K562 (cell line): ENCODE results near the gene ITPR3. TPM values are rescaled to one million over a fixed set of nuclear protein-coding genes. Genes with fewer than 3 reads are reported as not detected.

Experiments used
- BCOR ChIP-seq: fragments of 450-650 bp; IDR thresholded peaks from 2 replicates; pipeline ENCODE4 v1.6.1; 2016
- BRCA1 ChIP-seq, 2 experiments: fragments of 450-650 bp in 1 of 2; sonication (generic) in 1 of 2; formaldehyde crosslinking in 1 of 2; IDR thresholded peaks; 2 replicates each; pipeline versions ENCODE4 v1.5.0 to v1.6.1; 2017 to 2020; ENCODE audit warnings: mild to moderate bottlenecking in 1 of 2, missing genetic modification reagents in 1 of 2
- CC2D1A ChIP-seq: fragments of 450-650 bp; IDR thresholded peaks from 2 replicates; pipeline ENCODE4 v1.6.1; 2017; ENCODE audit warnings: mild to moderate bottlenecking
- ESRRB ChIP-seq: fragments of 250-450 bp; sonication (Bioruptor Pico); IDR thresholded peaks from 2 replicates; pipeline ENCODE4 v1.5.0; 2020; ENCODE audit warnings: mild to moderate bottlenecking, moderate library complexity, borderline replicate concordance
- FOSL1 ChIP-seq: fragments of 200-800 bp; sonication (Bioruptor generic); conservative IDR thresholded peaks from 2 replicates; pipeline ENCODE4 v1.6.1; 2016; ENCODE audit warnings: missing genetic modification characterization, missing compliant biosample characterization
- HDGF ChIP-seq: fragments of 450-650 bp; IDR thresholded peaks from 2 replicates; pipeline ENCODE4 v1.6.1; 2016
- LCOR ChIP-seq: sonication (generic); formaldehyde crosslinking; IDR thresholded peaks from 2 replicates; pipeline ENCODE4 v1.8.0; 2022; ENCODE audit warnings: mild to moderate bottlenecking, missing genetic modification reagents
- POLR2G ChIP-seq: fragments of 200-400 bp; formaldehyde crosslinking; IDR thresholded peaks from 2 replicates; pipeline ENCODE4 v1.6.1; 2017; ENCODE audit warnings: low read depth, mild to moderate bottlenecking, antibody characterized with exemption, low read length, moderate library complexity
- SMARCA4 ChIP-seq: fragments of 450-650 bp; IDR thresholded peaks from 2 replicates; pipeline ENCODE4 v1.6.1; 2016
- SMC3 ChIP-seq: conservative IDR thresholded peaks from 2 replicates; pipeline ENCODE4 v1.6.1; 2011; ENCODE audit warnings: low read depth, low read length, improper control_type of control experiment; ENCODE audit not compliant: insufficient read depth
- TEAD4 ChIP-seq, 2 experiments: sonication (generic) in 1 of 2; formaldehyde crosslinking in 1 of 2; IDR thresholded peaks; 2 replicates each; pipeline versions ENCODE4 v1.6.1 to v1.8.0; 2012 to 2022; ENCODE audit warnings: borderline replicate concordance in 1 of 2, inconsistent platforms in 1 of 2, low read length in 1 of 2, mild to moderate bottlenecking in 1 of 2, missing genetic modification reagents in 1 of 2
- ZNF175 ChIP-seq: fragments of 200-800 bp; sonication (Bioruptor generic); IDR thresholded peaks from 2 replicates; pipeline ENCODE4 v1.6.1; 2016; ENCODE audit warnings: low read depth, mild to moderate bottlenecking, missing genetic modification characterization, missing compliant biosample characterization
- ZNF395 ChIP-seq: fragments of 200-800 bp; sonication (Bioruptor generic); IDR thresholded peaks from 2 replicates; pipeline ENCODE4 v1.6.1; 2017; ENCODE audit warnings: missing genetic modification characterization, missing compliant biosample characterization
- ZNF592 ChIP-seq: fragments of 450-650 bp; IDR thresholded peaks from 2 replicates; pipeline ENCODE4 v1.6.1; 2017; ENCODE audit warnings: antibody characterized with exemption, mild to moderate bottlenecking
- polyA plus RNA-seq, 8 experiments: library from polyadenylated mRNA; depleted of rRNA in 4 of 8; stranded (reverse) in 5 of 8; unstranded in 3 of 8; fragments of >200 nt; fragmentation: Nextera tagmentation in 2 of 8; fragmentation: Illumina TruSeq in 1 of 8; extraction: Ambion mirVana in 2 of 8; extraction: Trizol in 1 of 8; gene quantifications; 2 replicates each; pipeline versions ENCODE4 v1.2.1 to v1.2.3, GENCODE V29; 2011 to 2014; ENCODE audit warnings: inconsistent platforms in 1 of 8, missing spikeins in 1 of 8
- total RNA-seq, 7 experiments: library from RNA; depleted of rRNA in 6 of 7; stranded (reverse); fragments of >200 nt in 6 of 7; fragmentation: Illumina TruSeq in 2 of 7; extraction: Trizol in 2 of 7; gene quantifications; 2 replicates each; pipeline versions ENCODE4 v1.2.1 to v1.2.3, GENCODE V29; 2011 to 2021; ENCODE audit warnings: low replicate concordance in 1 of 7
- TF ChIP-seq, protein P1 (sequence below): fragments of 250-450 bp; sonication (Bioruptor Pico); IDR thresholded peaks from 2 replicates; pipeline ENCODE4 v1.8.0; 2022; ENCODE audit warnings: moderate library complexity, mild to moderate bottlenecking, inconsistent platforms
- TF ChIP-seq, protein P2 (sequence below): fragments of 450-650 bp; formaldehyde crosslinking; IDR thresholded peaks from 2 replicates; pipeline ENCODE4 v1.4.0; 2020; ENCODE audit warnings: mild to moderate bottlenecking, moderate library complexity
- TF ChIP-seq, protein P3 (sequence below), 2 experiments: fragments of 450-650 bp in 1 of 2; sonication (generic) in 1 of 2; formaldehyde crosslinking in 1 of 2; IDR thresholded peaks in 1 of 2; conservative IDR thresholded peaks in 1 of 2; 2 replicates each; pipeline versions ENCODE4 v1.6.1 to v1.8.1; 2016 to 2023; ENCODE audit warnings: mild to moderate bottlenecking in 2 of 2, moderate library complexity in 2 of 2, inconsistent platforms in 1 of 2, missing genetic modification reagents in 1 of 2

ITPR3 gene
- total and polyA plus RNA-seq, 9 of the 15 experiments (the other 6 are each of a cell fraction or from before 2014, with no cell fraction given): 0.39 to 35.7 (median 13.2) TPM

DNA sequence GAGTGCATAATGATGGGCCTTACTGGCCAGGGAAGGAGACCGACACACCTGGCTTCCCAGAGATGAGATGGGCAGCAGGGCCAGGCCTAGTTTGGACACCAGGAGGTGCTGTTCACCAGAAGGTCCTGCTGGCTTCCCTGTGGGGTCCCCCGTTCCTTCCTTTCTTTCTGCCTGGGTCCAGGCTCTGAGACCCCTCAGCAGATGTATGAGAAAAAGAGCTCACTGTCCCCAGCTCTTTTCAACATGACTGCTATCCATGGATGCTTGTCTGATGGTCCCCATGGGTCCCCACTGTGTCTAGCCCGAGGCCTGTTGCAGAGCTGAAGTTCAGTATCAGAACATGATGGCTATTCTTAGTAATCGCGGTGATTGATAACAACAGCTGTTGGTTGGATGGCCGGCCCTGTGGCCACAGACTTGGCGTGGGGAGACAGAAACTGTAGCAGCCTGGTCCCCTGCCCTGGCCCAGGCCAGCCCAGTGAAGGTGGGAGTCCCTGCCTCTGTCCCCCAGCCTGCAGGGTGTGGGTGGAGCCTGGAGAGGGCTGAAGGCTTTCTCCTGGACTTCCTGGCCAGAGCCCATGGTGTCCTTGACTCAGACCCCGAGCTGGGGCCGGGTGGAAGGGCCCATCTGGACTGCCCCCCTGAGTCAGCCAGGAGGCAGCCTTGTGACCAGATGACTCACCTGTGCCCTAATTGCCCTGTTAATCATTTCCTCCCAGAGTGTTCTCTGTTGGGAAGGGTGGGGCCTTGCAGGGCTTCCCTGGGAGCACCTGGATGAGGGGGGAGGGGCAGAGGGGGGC is 31.2 kb upstream of the ITPR3 start (continued):
- TF ChIP-seq ZNF395 (CRISPR knock-in tag) (no peak), SMC3 (peak; percentile 91), ESRRB (CRISPR knock-in tag) (no peak), CC2D1A (peak; percentile 92), FOSL1 (tag) (peak; percentile 100), HDGF (0 out of 2 replicates have a peak, but pooled peaks have one; percentile 89), ZNF592 (no peak), POLR2G (no peak), BCOR (no peak), LCOR (CRISPR knock-in tag) (peak; percentile 60; the same call in 1 of the 2 replicates), SMARCA4 (peak; percentile 64; the same call in 1 of the 2 replicates), ZNF175 (peak; percentile 32; the same call in 1 of the 2 replicates), TEAD4 (IDR thresholded peaks at IDR 0.05; ENCODE audit: low read length) (peak; percentile 51), TEAD4 (CRISPR knock-in tag; IDR thresholded peaks at IDR 0.05; ENCODE audit: borderline replicate concordance) (no peak), BRCA1 (IDR thresholded peaks at IDR 0.05) (no peak), BRCA1 (CRISPR knock-in tag; IDR thresholded peaks at IDR 0.05) (no peak)
- TF ChIP-seq, protein P1, sequence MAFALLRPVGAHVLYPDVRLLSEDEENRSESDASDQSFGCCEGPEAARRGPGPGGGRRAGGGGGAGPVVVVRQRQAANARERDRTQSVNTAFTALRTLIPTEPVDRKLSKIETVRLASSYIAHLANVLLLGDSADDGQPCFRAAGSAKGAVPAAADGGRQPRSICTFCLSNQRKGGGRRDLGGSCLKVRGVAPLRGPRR (CRISPR knock-in tag): 0 out of 2 replicates have a peak, but pooled peaks have one; percentile 20
- TF ChIP-seq, protein P2, sequence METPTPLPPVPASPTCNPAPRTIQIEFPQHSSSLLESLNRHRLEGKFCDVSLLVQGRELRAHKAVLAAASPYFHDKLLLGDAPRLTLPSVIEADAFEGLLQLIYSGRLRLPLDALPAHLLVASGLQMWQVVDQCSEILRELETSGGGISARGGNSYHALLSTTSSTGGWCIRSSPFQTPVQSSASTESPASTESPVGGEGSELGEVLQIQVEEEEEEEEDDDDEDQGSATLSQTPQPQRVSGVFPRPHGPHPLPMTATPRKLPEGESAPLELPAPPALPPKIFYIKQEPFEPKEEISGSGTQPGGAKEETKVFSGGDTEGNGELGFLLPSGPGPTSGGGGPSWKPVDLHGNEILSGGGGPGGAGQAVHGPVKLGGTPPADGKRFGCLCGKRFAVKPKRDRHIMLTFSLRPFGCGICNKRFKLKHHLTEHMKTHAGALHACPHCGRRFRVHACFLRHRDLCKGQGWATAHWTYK (CRISPR knock-in tag): no peak
- TF ChIP-seq, protein P3, sequence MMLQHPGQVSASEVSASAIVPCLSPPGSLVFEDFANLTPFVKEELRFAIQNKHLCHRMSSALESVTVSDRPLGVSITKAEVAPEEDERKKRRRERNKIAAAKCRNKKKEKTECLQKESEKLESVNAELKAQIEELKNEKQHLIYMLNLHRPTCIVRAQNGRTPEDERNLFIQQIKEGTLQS (IDR thresholded peaks at IDR 0.05): peak; percentile 94
- TF ChIP-seq, protein P3 (CRISPR knock-in tag; conservative IDR thresholded peaks at IDR 0.05): no peak
